Stimulated activated naive B cell treated with anti-CD40 and anti-IgM and Interleukin-4, amounts not matched to agents 10 μg/mL and 1 μg/mL and 100 μg/mL, for 72 hours (primary cell): ENCODE results near the gene PPP3CA.

Experiments
- ATAC-seq, 2 donors: fragments of 150-1000 bp; cut with Tn5 transposase; replicated peaks; 2 replicates each; pipeline ENCODE4 v1.10.0; 2021; ENCODE audit warnings: moderate library complexity in 1 of 2
- DNase-seq: peaks from one replicate; pipeline ENCODE4 v3.0.0; 2021
- H3K27ac Mint-ChIP-seq: one replicate; pipeline ENCODE4 v1.8.0; 2022; ENCODE audit warnings: mild to moderate bottlenecking, mixed read lengths
- H3K27me3 Mint-ChIP-seq, 2 donors: one replicate each; pipeline ENCODE4 v1.8.0; 2022; ENCODE audit warnings: mixed read lengths in 2 of 2
- H3K36me3 Mint-ChIP-seq, 2 donors: one replicate each; pipeline ENCODE4 v1.8.0; 2022; ENCODE audit warnings: mixed read lengths in 2 of 2, mild to moderate bottlenecking in 1 of 2
- H3K4me1 Mint-ChIP-seq, 2 donors: one replicate each; pipeline ENCODE4 v1.8.0; 2022; ENCODE audit warnings: mixed read lengths in 2 of 2, mild to moderate bottlenecking in 1 of 2
- H3K4me3 Mint-ChIP-seq, 2 donors: one replicate each; pipeline ENCODE4 v1.8.0; 2022; ENCODE audit warnings: mild to moderate bottlenecking in 2 of 2, mixed read lengths in 2 of 2, moderate library complexity in 1 of 2
- H3K9me3 Mint-ChIP-seq, 2 donors: one replicate each; pipeline ENCODE4 v1.8.0; 2022; ENCODE audit warnings: mixed read lengths in 2 of 2, mild to moderate bottlenecking in 1 of 2

The PPP3CA gene

DNA sequence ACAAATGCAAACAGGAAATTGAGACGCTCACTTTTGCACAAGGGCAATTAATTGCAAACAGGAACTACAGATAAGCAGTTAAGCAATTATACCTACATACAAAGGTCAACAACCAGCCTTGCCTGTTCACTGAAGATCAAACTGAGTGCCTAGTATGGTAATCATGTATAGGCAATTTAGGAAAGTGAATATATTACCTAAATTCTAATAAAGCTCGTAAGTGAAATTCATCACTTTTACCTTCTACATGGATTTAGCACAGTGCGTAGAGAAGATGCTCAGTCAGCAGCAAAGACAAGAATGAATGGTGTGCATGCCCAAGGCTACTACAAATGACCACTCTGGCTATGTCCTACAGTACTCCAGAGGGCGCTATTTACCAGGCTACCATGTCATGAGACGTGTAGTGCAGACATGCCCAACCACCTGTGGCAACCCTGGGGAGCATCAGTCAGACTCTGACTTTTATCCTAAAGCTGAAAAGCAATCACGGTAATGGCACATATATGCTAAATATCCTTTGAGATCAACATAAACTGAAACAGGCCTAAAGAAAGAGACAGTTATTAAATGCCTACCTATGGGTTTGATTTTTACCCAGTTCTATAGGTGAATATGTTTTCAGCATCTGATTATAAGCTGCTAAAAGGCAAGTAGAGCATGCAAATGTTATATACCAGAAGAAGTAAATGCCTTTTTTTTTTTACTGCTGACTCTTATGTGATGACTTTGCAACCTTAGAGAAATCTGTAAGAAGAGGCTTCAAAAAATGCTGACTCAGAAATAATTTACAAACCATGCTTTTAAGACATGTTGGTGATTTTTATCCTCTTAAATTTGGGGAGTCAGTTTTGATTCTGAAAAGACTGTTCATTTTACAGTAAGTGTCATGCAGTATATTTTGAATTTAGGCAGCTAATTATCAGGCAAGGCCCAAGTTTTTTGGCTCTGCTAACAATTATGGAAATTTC is 178.0 kb downstream of the PPP3CA start:
- no peak overlapping the region for H3K27ac Mint-ChIP-seq
- H3K27me3 Mint-ChIP-seq: no peaks in the 10 kb centered on the region
- ATAC-seq (peak; percentile 100), DNase-seq (peak; percentile 55)
- no peak overlapping the region for H3K4me3 Mint-ChIP-seq
- no peaks in the 10 kb centered on the region for H3K36me3 Mint-ChIP-seq
- no peaks in the 10 kb centered on the region for H3K9me3 Mint-ChIP-seq
- peaks cover 15 to 34% of the 10 kb centered on the region in 2 donors for H3K4me1 Mint-ChIP-seq

DNA sequence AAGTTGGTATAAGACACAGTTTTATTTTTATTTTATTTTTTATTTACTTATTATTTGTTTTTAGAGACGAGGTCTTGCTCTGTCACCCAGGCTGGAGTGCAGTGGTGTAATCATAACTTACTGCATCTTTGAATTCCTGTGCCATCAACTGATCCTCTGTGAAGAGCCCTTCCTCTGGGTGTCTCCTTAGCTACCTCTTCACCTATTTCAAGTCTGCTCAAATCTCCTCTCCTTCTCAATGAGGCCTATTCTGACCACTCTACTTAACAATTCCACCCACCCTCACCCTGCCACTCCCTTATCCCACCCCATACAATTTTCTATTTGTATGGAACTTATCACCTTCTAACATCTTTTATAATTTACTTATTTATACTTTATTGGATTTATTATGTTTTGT is 183.4 kb downstream of the PPP3CA start:
- H3K9me3 Mint-ChIP-seq: no peaks in the 10 kb centered on the region
- no peak for DNase-seq
- ATAC-seq: no peak

DNA sequence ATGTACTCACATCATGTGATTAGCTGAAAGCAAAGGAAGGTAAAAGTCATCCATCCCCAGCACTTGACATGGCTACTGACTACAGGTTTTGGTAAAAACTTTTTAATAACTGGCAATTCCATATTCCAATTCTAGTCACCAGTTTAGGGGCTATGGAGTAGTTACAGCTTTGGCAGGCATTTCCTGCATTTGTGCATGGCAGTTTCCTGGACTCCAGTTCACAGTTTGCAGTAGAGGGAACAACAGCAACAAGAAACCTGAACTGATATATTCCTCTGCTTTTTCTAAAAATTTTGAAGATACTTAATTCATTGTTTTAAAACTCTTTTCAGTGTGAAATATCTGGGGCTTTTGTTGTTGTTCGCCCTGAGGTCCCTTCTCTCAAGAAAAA is 184.3 kb downstream of the PPP3CA start:
- Mint-ChIP-seq H3K4me1 (peaks cover 17 to 34% of the 10 kb centered on the region in 2 donors), H3K9me3 (no peaks in the 10 kb centered on the region), H3K27ac (no peak overlapping the region), H3K36me3 (peaks cover 0 to 12% of the 10 kb centered on the region in 2 donors), H3K4me3 (no peak overlapping the region), H3K27me3 (no peaks in the 10 kb centered on the region)
- DNase-seq (no peak), ATAC-seq (peak in 1 of 2 donors; percentile 12)

More for the DNA sequence above, 183.4 kb downstream of the PPP3CA start:
- Mint-ChIP-seq H3K4me3 (no peak overlapping the region), H3K27me3 (no peaks in the 10 kb centered on the region), H3K27ac (no peak overlapping the region), H3K4me1 (peaks cover 14 to 30% of the 10 kb centered on the region in 2 donors), H3K36me3 (peaks cover 0 to 9% of the 10 kb centered on the region in 2 donors)

DNA sequence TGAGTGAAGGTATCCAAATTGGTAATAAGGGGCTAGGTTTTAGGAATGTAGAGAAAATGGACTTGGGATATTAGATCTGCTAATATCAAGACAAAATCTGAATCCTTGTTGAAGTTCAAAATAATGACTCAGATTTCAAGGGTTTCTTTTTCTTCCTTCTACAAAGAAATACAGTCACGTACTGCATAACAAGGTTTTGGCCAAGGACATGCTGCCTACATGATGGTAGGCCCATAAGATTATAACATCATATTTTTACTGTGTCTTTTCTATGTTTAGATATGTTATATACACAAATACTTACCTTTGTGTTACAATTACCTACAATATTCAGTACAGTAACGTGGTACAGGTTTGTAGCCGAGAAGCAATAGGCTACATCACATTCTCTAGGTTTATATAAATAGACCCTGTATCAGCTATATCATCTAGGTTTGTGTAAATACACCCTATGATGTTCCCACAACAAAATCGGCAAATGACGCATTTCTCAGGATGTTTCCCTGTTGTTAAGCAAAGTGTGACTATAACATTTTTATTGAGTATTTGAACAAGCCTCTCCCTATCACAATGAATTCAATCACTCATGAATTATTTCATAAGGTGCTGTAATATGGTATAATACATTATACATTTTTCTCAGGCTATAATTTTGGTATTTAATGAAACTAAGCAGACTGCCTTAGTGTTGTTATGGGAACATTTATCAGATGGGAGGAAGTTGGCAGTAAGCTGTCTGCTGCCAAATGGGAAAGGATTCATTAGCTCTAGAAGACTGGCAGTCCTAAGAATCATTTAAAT is 186.3 kb downstream of the PPP3CA start:
- no peak overlapping the region for H3K27ac Mint-ChIP-seq
- no peak for DNase-seq
- H3K4me1 Mint-ChIP-seq: peaks cover 29 to 48% of the 10 kb centered on the region in 2 donors
- H3K4me3 Mint-ChIP-seq: no peak overlapping the region
- H3K9me3 Mint-ChIP-seq: peaks cover 0 to 3% of the 10 kb centered on the region in 2 donors
- peaks cover 5 to 21% of the 10 kb centered on the region in 2 donors for H3K36me3 Mint-ChIP-seq
- no peak for ATAC-seq
- H3K27me3 Mint-ChIP-seq: no peaks in the 10 kb centered on the region

DNA sequence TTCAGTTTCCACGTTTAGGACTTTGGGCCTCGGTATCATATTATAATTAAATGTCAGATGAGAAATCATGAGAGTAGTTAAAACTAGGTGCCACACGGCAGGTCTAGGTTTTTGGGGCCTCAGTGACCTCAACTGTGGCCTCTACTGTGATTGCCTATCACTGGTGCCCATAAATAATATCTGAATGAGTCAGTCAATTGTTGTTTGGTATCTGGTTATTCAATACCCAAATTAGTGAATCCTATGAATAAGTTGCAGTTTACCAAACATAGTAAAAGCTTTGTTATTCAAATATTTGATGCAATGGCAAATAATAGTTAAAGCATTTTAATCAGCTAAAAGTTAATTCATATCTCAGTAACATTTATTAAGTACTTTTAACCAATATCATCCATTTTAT is 188.8 kb downstream of the PPP3CA start:
- Mint-ChIP-seq H3K4me3 (no peak overlapping the region), H3K4me1 (peaks cover 35 to 59% of the 10 kb centered on the region in 2 donors)

DNA sequence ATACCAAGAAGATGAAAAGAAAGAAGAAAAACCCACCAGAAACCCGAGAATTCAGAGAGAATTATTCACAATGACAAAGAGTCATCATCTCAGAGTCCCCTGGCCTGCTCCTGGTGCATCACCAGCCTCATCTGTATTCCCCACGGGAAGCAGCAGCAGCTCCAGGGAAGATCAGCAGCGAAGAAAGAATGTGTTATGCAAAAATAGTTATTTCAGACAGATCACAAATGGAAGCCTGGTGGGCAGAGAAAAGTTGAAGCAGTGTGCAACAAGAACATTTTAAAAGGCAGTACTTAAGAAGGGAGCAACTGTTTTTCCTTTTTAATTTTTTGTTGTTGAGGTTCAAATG is 189.2 kb downstream of the PPP3CA start:
- H3K9me3 Mint-ChIP-seq: peaks cover 0 to 4% of the 10 kb centered on the region in 2 donors
- DNase-seq (no peak), ATAC-seq (no peak)
- H3K4me3 Mint-ChIP-seq: no peak overlapping the region
- peak overlapping the region; percentile 79 for H3K27ac Mint-ChIP-seq
- H3K36me3 Mint-ChIP-seq: peaks cover 6 to 23% of the 10 kb centered on the region in 2 donors
- H3K27me3 Mint-ChIP-seq: no peaks in the 10 kb centered on the region
- H3K4me1 Mint-ChIP-seq: peaks cover 36 to 59% of the 10 kb centered on the region in 2 donors

More for the DNA sequence above, 188.8 kb downstream of the PPP3CA start:
- Mint-ChIP-seq H3K36me3 (peaks cover 6 to 23% of the 10 kb centered on the region in 2 donors), H3K27ac (peak overlapping the region; percentile 20), H3K9me3 (peaks cover 0 to 4% of the 10 kb centered on the region in 2 donors), H3K27me3 (no peaks in the 10 kb centered on the region)
- no peak for DNase-seq
- no peak for ATAC-seq

DNA sequence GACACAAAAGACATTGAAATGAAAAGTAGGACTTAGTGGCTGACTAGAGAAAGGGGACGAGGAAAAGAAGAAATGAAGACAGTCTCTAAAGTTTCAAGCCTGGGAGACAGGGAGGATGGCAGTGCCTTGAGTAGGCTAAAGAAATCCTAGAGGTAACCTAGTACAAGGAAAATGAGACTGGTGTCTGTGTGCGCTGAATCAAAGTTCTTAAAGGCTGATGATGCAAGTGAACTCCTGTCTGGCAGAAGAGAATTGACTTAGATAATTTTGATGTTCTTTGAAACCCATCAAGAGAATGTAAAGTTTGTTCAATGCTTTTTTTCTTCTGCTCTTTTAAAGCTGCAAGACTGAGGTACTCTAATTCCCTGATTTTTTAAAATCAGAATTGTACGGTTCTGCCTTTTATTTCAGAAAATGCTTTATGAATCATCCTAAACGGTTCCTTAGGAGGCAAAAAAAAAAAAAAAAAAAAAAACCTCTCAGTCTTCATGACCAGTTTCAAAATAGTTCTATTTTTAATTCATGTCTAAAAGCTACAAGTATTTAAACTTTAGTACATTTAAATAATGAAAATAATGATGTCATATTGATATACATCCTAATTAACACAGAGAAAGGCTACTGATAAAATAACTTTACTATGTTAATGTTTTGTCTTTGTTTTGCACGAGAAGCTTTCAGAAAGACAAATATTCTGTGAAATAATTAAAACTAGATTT is 189.8 kb downstream of the PPP3CA start:
- Mint-ChIP-seq H3K4me3 (no peak overlapping the region), H3K4me1 (peaks cover 38 to 59% of the 10 kb centered on the region in 2 donors)
- ATAC-seq: no peak

DNA sequence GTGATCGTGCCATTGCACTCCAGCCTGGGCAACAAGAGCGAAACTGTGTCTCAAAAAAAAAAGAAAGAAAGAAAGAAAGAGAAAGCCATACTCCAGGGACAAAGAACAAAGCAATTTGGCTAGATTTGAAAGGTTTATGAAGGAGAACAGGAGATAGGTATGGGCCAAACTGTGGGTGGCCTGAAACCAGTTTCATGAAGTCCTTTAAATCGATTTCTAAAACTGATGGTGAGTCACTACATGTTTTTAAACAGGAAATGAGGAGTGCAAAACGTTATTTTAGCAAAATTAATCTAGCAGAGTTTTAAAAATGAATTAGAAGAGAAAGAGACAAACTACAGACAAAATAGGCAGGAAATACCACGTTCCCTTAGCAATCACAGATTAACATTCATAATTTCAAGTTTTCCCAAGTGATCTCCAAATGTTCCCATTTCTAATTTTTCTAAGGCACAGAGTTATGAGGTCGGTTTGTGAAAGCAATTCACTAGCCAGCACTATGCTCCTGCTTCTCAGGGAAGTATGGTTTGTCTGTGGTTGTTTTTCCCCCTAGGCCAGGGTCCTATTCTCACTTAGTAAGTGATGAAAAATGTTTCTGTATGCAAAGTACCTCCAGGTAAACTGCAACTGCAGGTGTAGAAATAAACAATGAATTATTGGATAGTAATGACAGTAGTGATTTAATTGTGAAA is 190.6 kb downstream of the PPP3CA start:
- peaks cover 10 to 24% of the 10 kb centered on the region in 2 donors for H3K36me3 Mint-ChIP-seq
- H3K4me1 Mint-ChIP-seq: peaks cover 38 to 59% of the 10 kb centered on the region in 2 donors
- peak overlapping the region in 1 of 2 donors; percentile 5 for H3K4me3 Mint-ChIP-seq
- H3K27me3 Mint-ChIP-seq: no peaks in the 10 kb centered on the region
- peaks cover 0 to 4% of the 10 kb centered on the region in 2 donors for H3K9me3 Mint-ChIP-seq
- no peak for DNase-seq
- peak overlapping the region; percentile 85 for H3K27ac Mint-ChIP-seq
- ATAC-seq: peak in 1 of 2 donors; percentile 32

More for the DNA sequence above, 189.8 kb downstream of the PPP3CA start:
- no peak for DNase-seq
- Mint-ChIP-seq H3K9me3 (peaks cover 0 to 4% of the 10 kb centered on the region in 2 donors), H3K27ac (peak overlapping the region; percentile 79), H3K36me3 (peaks cover 9 to 26% of the 10 kb centered on the region in 2 donors), H3K27me3 (no peaks in the 10 kb centered on the region)

DNA sequence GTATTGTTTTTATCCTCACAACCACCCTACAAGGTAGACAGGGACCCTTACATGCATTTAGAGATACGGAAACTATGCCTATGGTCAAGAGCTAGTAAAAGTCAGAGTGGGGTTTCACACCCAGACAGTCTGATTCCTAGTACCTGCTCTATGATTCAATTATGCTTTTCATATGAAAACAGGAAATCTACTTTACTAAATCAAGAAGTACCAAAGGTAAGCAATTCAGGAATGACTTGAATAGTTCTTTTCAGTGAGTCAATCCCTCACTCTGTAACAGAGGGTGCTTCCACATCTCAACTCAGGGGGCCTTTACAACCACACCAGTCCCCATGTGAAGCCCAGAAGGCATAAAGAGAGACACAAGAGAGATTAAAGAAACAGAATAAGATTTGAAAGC is 191.4 kb downstream of the PPP3CA start:
- peaks cover 38 to 59% of the 10 kb centered on the region in 2 donors for H3K4me1 Mint-ChIP-seq
- H3K36me3 Mint-ChIP-seq: peaks cover 10 to 19% of the 10 kb centered on the region in 2 donors
- peak overlapping the region; percentile 4 to 5 for H3K4me3 Mint-ChIP-seq
- peaks cover 0 to 4% of the 10 kb centered on the region in 2 donors for H3K9me3 Mint-ChIP-seq
- DNase-seq (peak; percentile 5), ATAC-seq (peak; percentile 95 to 97)
- peak overlapping the region; percentile 85 for H3K27ac Mint-ChIP-seq
- H3K27me3 Mint-ChIP-seq: no peaks in the 10 kb centered on the region

DNA sequence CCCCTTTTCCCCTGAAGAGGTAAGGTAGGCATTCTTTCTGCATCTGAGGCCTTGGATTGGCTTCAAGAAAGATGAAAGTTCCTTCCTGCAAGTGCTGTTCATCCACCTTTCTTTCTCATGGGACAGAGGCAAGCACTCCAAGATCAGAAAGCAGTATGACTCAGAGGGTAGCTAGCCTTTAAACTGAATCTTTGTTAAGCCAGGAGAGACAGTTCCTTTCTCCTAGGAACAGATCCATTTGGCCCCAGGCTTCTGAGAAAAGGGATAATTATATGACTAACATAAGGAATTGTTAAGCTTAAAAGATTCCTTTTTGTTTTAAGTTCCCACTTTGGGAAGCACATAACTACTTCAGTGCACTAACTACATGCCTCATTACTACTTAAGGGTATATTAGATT is 192.0 kb downstream of the PPP3CA start:
- no peak for ATAC-seq
- Mint-ChIP-seq H3K27me3 (no peaks in the 10 kb centered on the region), H3K27ac (no peak overlapping the region), H3K9me3 (peaks cover 0 to 4% of the 10 kb centered on the region in 2 donors), H3K36me3 (peaks cover 10 to 19% of the 10 kb centered on the region in 2 donors), H3K4me3 (no peak overlapping the region), H3K4me1 (peaks cover 39 to 59% of the 10 kb centered on the region in 2 donors)
- no peak for DNase-seq

DNA sequence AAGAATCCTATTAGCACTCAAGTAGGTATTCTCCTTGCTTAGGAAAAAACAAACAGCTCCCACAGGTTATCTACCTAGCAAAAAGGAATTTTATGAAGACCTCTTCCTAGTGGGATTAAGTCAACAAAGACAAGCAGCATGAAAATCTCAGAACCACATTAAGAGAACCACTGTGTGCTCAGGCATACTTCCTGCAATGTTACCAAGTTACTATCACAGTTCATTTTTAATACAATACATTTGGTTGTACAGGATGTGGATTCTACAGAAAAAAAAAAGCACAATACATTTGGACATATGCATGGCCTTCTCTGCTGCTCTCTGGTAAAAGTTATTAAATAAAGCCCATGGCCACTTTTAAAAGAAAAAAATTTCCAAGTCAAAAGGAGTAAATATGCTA is 193.7 kb downstream of the PPP3CA start:
- H3K27ac Mint-ChIP-seq: no peak overlapping the region
- DNase-seq: no peak
- H3K27me3 Mint-ChIP-seq: no peaks in the 10 kb centered on the region
- H3K9me3 Mint-ChIP-seq: peaks cover 0 to 4% of the 10 kb centered on the region in 2 donors
- no peak for ATAC-seq
- H3K4me3 Mint-ChIP-seq: no peak overlapping the region
- peaks cover 10 to 19% of the 10 kb centered on the region in 2 donors for H3K36me3 Mint-ChIP-seq
- peaks cover 39 to 66% of the 10 kb centered on the region in 2 donors for H3K4me1 Mint-ChIP-seq

DNA sequence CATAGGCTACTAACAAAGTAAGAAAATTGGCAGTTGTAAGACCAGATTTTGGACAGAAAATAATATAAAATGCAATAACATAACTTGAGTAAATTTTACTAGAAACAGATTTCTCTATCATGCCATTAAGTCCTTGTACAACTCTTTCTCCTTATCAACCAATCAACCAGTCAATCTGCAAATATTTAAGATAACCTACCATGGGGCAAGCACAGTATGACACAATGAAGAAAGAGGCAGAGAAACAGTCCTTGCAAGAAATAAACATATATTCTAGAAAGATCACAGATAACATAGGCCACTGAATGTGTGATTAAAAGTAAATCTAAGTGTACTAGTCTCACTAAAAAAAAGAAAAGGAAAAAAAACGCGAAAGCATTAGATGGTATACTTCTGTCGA is 194.8 kb downstream of the PPP3CA start:
- ATAC-seq (no peak), DNase-seq (no peak)
- peaks cover 10 to 14% of the 10 kb centered on the region in 2 donors for H3K36me3 Mint-ChIP-seq
- peaks cover 35 to 59% of the 10 kb centered on the region in 2 donors for H3K4me1 Mint-ChIP-seq
- H3K27ac Mint-ChIP-seq: no peak overlapping the region
- H3K27me3 Mint-ChIP-seq: no peaks in the 10 kb centered on the region
- no peak overlapping the region for H3K4me3 Mint-ChIP-seq
- H3K9me3 Mint-ChIP-seq: peaks cover 0 to 4% of the 10 kb centered on the region in 2 donors

DNA sequence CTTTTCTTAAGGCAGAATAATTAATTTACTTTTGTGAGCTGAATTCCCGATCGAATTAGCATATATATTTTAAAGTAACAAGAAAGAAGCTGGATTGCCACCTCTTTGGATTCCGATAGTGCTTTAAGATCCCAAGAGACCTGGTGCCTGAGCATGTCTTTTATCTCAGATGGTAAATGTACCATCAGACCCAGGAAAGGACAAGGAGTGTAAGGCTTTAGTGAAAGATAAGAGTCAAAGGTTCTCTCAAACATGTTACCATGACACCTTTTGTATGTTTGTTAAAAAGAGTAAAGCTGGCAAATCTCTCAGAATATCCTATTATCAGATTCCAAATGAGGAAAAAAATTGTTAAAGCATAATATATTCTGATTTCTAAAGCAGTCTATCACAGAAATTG is 198.8 kb downstream of the PPP3CA start:
- ATAC-seq (no peak), DNase-seq (no peak)
- Mint-ChIP-seq H3K4me3 (no peak overlapping the region), H3K4me1 (peaks cover 17 to 35% of the 10 kb centered on the region in 2 donors), H3K27ac (no peak overlapping the region), H3K9me3 (no peaks in the 10 kb centered on the region), H3K36me3 (peaks cover 5 to 9% of the 10 kb centered on the region in 2 donors), H3K27me3 (no peaks in the 10 kb centered on the region)
